Lower leg skin (tissue), 3 donors: ENCODE measurements around the gene NTN3.

Experiments used
- CTCF ChIP-seq, 3 donors: fragments of 450-650 bp; IDR thresholded peaks; one replicate each; pipeline ENCODE4 v1.5.1; 2016; ENCODE audit warnings: antibody characterized with exemption in 3 of 3, mild to moderate bottlenecking in 3 of 3, moderate library complexity in 2 of 3
- POLR2A ChIP-seq, 2 donors: fragments of 450-650 bp; IDR thresholded peaks; one replicate each; pipeline ENCODE4 v1.6.1; 2016 to 2017; ENCODE audit warnings: antibody characterized with exemption in 2 of 2, mild to moderate bottlenecking in 1 of 2, moderate library complexity in 1 of 2

GRCh38 chr16:2459647-2460390 lies 11.3 kb upstream of the NTN3 start, which contains the start of gene TEDC2:
- no peak for TF ChIP-seq CTCF (IDR thresholded peaks at IDR 0.05)
- TF ChIP-seq POLR2A (IDR thresholded peaks at IDR 0.05) = no peak
